HepG2 (cell line): ENCODE results near the gene CERS5. TPM values are rescaled to one million over a fixed set of nuclear protein-coding genes. Genes with fewer than 3 reads are reported as not detected.

ENCODE experiments used
- ATAC-seq: fragments of 200-7000 bp; cut with Tn5 transposase; 3 replicates; pipeline ENCODE4 v1.9.1; 2020; ENCODE audit warnings: mild to moderate bottlenecking, moderate library complexity
- BruUV-seq: library from RNA; stranded (reverse); fragments of 400-500 nt; replicated peaks from 2 replicates; lab custom pipeline; 2021; lab: Mats Ljungman, UMichigan
- CTCF ChIA-PET: fragments of 300-600 bp; formaldehyde crosslinking; extraction: SDS; loops from one replicate; lab custom pipeline; 2021; ENCODE audit warnings: low total read pairs, inconsistent platforms, low intra/inter-chr PET ratio; lab: Yijun Ruan, JAX
- POLR2A ChIA-PET: fragments of 350-600 bp; sonication (Branson Sonifier 250); formaldehyde crosslinking; loops from one replicate; lab custom pipeline; 2020; ENCODE audit warnings: antibody characterized with exemption, inconsistent platforms; lab: Yijun Ruan, JAX
- DNase-seq: peaks from one replicate; pipeline ENCODE4 v3.0.0-alpha.2; 2015; ENCODE audit warnings: low spot score
- FAIRE-seq: peaks from 3 replicates; lab custom pipeline; 2011; peaks lifted over from hg19 to GRCh38; lab: Jason Lieb, UNC
- H2AFZ ChIP-seq: one replicate; pipeline ENCODE4 v1.6.1; 2011; ENCODE audit warnings: low read length, inconsistent platforms
- H3K27ac ChIP-seq: fragments of 300-600 bp; 3 replicates; pipeline ENCODE4 v1.8.0; 2011; ENCODE audit warnings: mixed run types, mild to moderate bottlenecking, mixed read lengths, low read length, inconsistent platforms; ENCODE audit not compliant: insufficient read depth; ENCODE audit errors: extremely low read length
- H3K27me3 ChIP-seq, 2 experiments: fragments of 200-600 bp in 1 of 2; 2 replicates in 1 of 2; 3 replicates in 1 of 2; pipeline versions ENCODE4 v1.6.0 to v1.8.0; 2011; ENCODE audit warnings: low read length in 2 of 2, mild to moderate bottlenecking in 2 of 2, moderate library complexity in 2 of 2, inconsistent platforms in 1 of 2; ENCODE audit not compliant: insufficient read depth in 2 of 2, control insufficient read depth in 1 of 2
- H3K36me3 ChIP-seq, 2 experiments: fragments of 200-600 bp in 1 of 2; replicated peaks in 1 of 2; 2 replicates in 1 of 2; 3 replicates in 1 of 2; pipeline versions ENCODE4 v1.5.1 to v1.8.0; 2011; ENCODE audit warnings: low read length in 2 of 2, inconsistent platforms in 1 of 2; ENCODE audit not compliant: insufficient read depth in 2 of 2, control insufficient read depth in 1 of 2
- H3K4me1 ChIP-seq: 2 replicates; pipeline ENCODE4 v1.5.1; 2012; ENCODE audit warnings: low read length, inconsistent platforms; ENCODE audit not compliant: insufficient read depth
- H3K4me2 ChIP-seq: 2 replicates; pipeline ENCODE4 v1.6.0; 2011; ENCODE audit warnings: low read depth, low read length, inconsistent platforms
- H3K4me3 ChIP-seq, 3 experiments: fragments of 200-600 bp in 1 of 3; sonication (generic), shearing (Covaris generic) in 1 of 3; replicated peaks in 1 of 3; 2 replicates each; pipeline ENCODE4 v1.5.1; 2011 to 2016; ENCODE audit warnings: low read length in 3 of 3, inconsistent platforms in 2 of 3, low read depth in 2 of 3, mild to moderate bottlenecking in 2 of 3, control low read depth in 1 of 3, mixed read lengths in 1 of 3; ENCODE audit not compliant: insufficient read depth in 1 of 3
- H3K79me2 ChIP-seq: one replicate; pipeline ENCODE4 v1.6.1; 2011; ENCODE audit warnings: low read length, inconsistent platforms; ENCODE audit not compliant: insufficient read depth
- H3K9ac ChIP-seq: 2 replicates; pipeline ENCODE4 v1.6.0; 2011; ENCODE audit warnings: mild to moderate bottlenecking, low read depth, low read length, inconsistent platforms; ENCODE audit not compliant: insufficient read depth
- H3K9me3 ChIP-seq: 2 replicates; pipeline ENCODE4 v1.5.1; 2012; ENCODE audit warnings: mild to moderate bottlenecking, low read length
- H4K20me1 ChIP-seq: 2 replicates; pipeline ENCODE4 v1.6.0; 2011; ENCODE audit warnings: inconsistent platforms, mild to moderate bottlenecking, low read length, moderate library complexity; ENCODE audit not compliant: insufficient read depth
- CHD4 ChIP-seq: fragments of 200-600 bp; sonication (generic); IDR thresholded peaks from 2 replicates; pipeline ENCODE4 v1.7.0; 2017; ENCODE audit warnings: mild to moderate bottlenecking, low read length, borderline replicate concordance
- HOXD1 ChIP-seq: sonication (generic); formaldehyde crosslinking; IDR thresholded peaks from 2 replicates; pipeline ENCODE4 v1.5.0; 2020; ENCODE audit warnings: missing genetic modification reagents
- KLF12 ChIP-seq: sonication (generic); formaldehyde crosslinking; IDR thresholded peaks from 2 replicates; pipeline ENCODE4 v1.4.0; 2020; ENCODE audit warnings: missing genetic modification reagents, borderline replicate concordance
- RFX1 ChIP-seq: fragments of 450-650 bp; IDR thresholded peaks from 2 replicates; pipeline ENCODE4 v1.6.1; 2017
- SIN3B ChIP-seq: fragments of 150-350 bp; IDR thresholded peaks from 2 replicates; pipeline ENCODE4 v1.6.1; 2014; ENCODE audit warnings: low read length
- SOX13 ChIP-seq, 3 experiments: fragments of 450-650 bp in 1 of 3; sonication (generic) in 1 of 3; formaldehyde crosslinking in 1 of 3; IDR thresholded peaks in 2 of 3; conservative IDR thresholded peaks in 1 of 3; 2 replicates each; pipeline versions ENCODE4 v1.5.0 to v1.6.1; 2016 to 2020; ENCODE audit warnings: antibody characterized with exemption in 1 of 3, mild to moderate bottlenecking in 1 of 3, missing compliant biosample characterization in 1 of 3, missing genetic modification reagents in 1 of 3, moderate library complexity in 1 of 3
- SP4 ChIP-seq: sonication (generic); formaldehyde crosslinking; IDR thresholded peaks from 2 replicates; pipeline ENCODE4 v1.8.1; 2023; ENCODE audit warnings: mild to moderate bottlenecking, missing genetic modification reagents
- SRSF9 ChIP-seq: fragments of 200-400 bp; formaldehyde crosslinking; IDR thresholded peaks from 2 replicates; pipeline ENCODE4 v1.6.1; 2018; ENCODE audit warnings: borderline replicate concordance, mild to moderate bottlenecking, low read depth, low read length; ENCODE audit not compliant: insufficient read depth, poor library complexity, severe bottlenecking
- WIZ ChIP-seq: sonication (generic); formaldehyde crosslinking; IDR thresholded peaks from 2 replicates; pipeline ENCODE4 v1.5.1; 2020; ENCODE audit warnings: mild to moderate bottlenecking, missing genetic modification reagents
- ZBTB20 ChIP-seq: sonication (generic); formaldehyde crosslinking; IDR thresholded peaks from 2 replicates; pipeline ENCODE4 v1.8.1; 2023; ENCODE audit warnings: missing genetic modification reagents, low read depth, mild to moderate bottlenecking, borderline replicate concordance
- ZFP36L1 ChIP-seq: sonication (generic); formaldehyde crosslinking; IDR thresholded peaks from 2 replicates; pipeline ENCODE4 v1.8.0; 2022; ENCODE audit warnings: mild to moderate bottlenecking, missing genetic modification reagents, moderate library complexity
- ZMYM4 ChIP-seq: sonication (generic); formaldehyde crosslinking; IDR thresholded peaks from 2 replicates; pipeline ENCODE4 v1.8.1; 2023; ENCODE audit warnings: mild to moderate bottlenecking, missing genetic modification reagents
- ZNF354B ChIP-seq: sonication (generic); formaldehyde crosslinking; IDR thresholded peaks from 2 replicates; pipeline ENCODE4 v1.8.0; 2022; ENCODE audit warnings: mild to moderate bottlenecking, missing genetic modification reagents
- ZNF607 ChIP-seq: sonication (generic); formaldehyde crosslinking; IDR thresholded peaks from 2 replicates; pipeline ENCODE4 v1.5.1; 2020; ENCODE audit warnings: missing genetic modification reagents, mild to moderate bottlenecking, borderline replicate concordance
- WGBS: methylation state at CpG from one replicate; pipeline ENCODE4 v1.1.6; 2017; ENCODE audit warnings: low lambda C conversion rate; 5-methylcytosine and 5-hydroxymethylcytosine counted together
- in situ Hi-C: cut with HindIII; loops from 2 replicates; pipeline ENCODE4 v1.10.0; 2017; ENCODE audit warnings: low pct_unique_long_range_greater_than_20kb; ENCODE audit not compliant: extremely low pct_ligation_motif_present
- intact Hi-C: fragments of 100-400 bp; cut with micrococcal nuclease; formaldehyde crosslinking; loops from one replicate; pipeline ENCODE4 v1.10.0; 2022; ENCODE audit not compliant: unreplicated experiment
- polyA plus RNA-seq, 8 experiments: library from polyadenylated mRNA; depleted of rRNA in 3 of 8; stranded (reverse) in 7 of 8; unstranded in 1 of 8; fragments of >200 nt; fragmentation: Illumina TruSeq in 4 of 8; extraction: Trizol in 4 of 8; gene quantifications; 2 replicates each; pipeline versions ENCODE4 v1.2.1 to v1.2.3, GENCODE V29; 2011 to 2016; ENCODE audit warnings: low read depth in 4 of 8, missing spikeins in 1 of 8, mixed read lengths in 1 of 8; ENCODE audit not compliant: insufficient read depth in 1 of 8
- total RNA-seq, 5 experiments: library from RNA; depleted of rRNA; stranded (reverse); fragments of >200 nt; fragmentation: Illumina TruSeq; extraction: Trizol; gene quantifications; 2 replicates each; pipeline ENCODE4 v1.2.3, GENCODE V29; 2016; ENCODE audit warnings: low read depth in 1 of 5
- TF ChIP-seq, protein P1 (sequence below): sonication (generic); formaldehyde crosslinking; IDR thresholded peaks from 2 replicates; pipeline ENCODE4 v1.5.0; 2020; ENCODE audit warnings: mild to moderate bottlenecking, low read depth, missing genetic modification reagents, borderline replicate concordance
- TF ChIP-seq, protein P2 (sequence below): conservative IDR thresholded peaks from 2 replicates; pipeline ENCODE4 v1.6.1; 2018; ENCODE audit warnings: missing genetic modification reagents
- TF ChIP-seq, protein P3 (sequence below): sonication (generic); formaldehyde crosslinking; IDR thresholded peaks from 2 replicates; pipeline ENCODE4 v1.4.0; 2020; ENCODE audit warnings: missing genetic modification reagents, mild to moderate bottlenecking, borderline replicate concordance
- TF ChIP-seq, protein P4 (sequence below): sonication (generic); formaldehyde crosslinking; IDR thresholded peaks from 2 replicates; pipeline ENCODE4 v1.8.0; 2022; ENCODE audit warnings: mild to moderate bottlenecking, missing genetic modification reagents

CERS5 gene
- total and polyA plus RNA-seq, 2 of the 13 experiments (the other 11 are each of a cell fraction or from before 2014, with no cell fraction given) = 22.3 to 48.8 TPM

DNA sequence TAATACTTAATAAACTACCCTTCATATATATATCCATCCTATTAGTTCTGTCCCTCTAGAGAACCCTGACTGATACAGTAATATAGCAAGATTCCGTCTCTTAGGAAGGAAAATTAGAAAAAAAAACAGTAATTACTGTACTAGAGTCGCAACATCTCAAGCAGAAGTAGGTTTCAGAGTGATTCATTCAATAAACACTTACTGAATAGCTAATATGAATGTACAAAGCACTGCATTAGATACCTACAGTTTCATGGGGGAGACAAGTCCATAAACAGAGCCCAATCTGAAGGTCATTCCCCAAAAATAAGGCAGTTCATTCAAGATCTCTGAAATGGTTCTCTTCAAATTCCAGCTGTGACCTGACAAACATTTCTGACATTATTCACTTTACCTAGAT is 9.9 kb downstream of the CERS5 start:
- no peak for FAIRE-seq
- 92% methylated on average over 2 of the region's 2 CpGs for whole genome bisulfite sequencing
- in situ Hi-C loops = no loop called here

More for the DNA sequence above, 9.9 kb downstream of the CERS5 start:
- Histone ChIP-seq H3K27ac (no peak overlapping the region), H3K79me2 (peaks cover 28% of the 10 kb centered on the region), H3K4me3 (no peak overlapping the region), H3K36me3 (peaks cover 0 to 1% of the 10 kb centered on the region in 2 experiments; a peak in 1 of 5 replicates), H3K9me3 (no peaks in the 10 kb centered on the region), H3K4me2 (no peak overlapping the region), H4K20me1 (no peaks in the 10 kb centered on the region), H3K9ac (no peak overlapping the region), H2AFZ (no peak overlapping the region), H3K27me3 (no peaks in the 10 kb centered on the region), H3K4me1 (0 out of 2 replicates have a peak, but pooled peaks cover 4% of the 10 kb centered on the region)
- ChIA-PET POLR2A (interaction anchor here (1.2 kb wide), 1 partner anchor 10 kb away, joined by 10 read pairs; the partner anchor contains the start of gene CERS5), CTCF (no interaction called here)
- no TSS peak for BruUV-seq
- ATAC-seq (no peak), DNase-seq (no peak)
- TF ChIP-seq ZNF354B (CRISPR knock-in tag) (no peak), SIN3B (no peak), RFX1 (no peak), SOX13 (IDR thresholded peaks at IDR 0.05) (no peak), SOX13 (CRISPR knock-in tag; conservative IDR thresholded peaks at IDR 0.05 in 1 of 2, IDR thresholded peaks at IDR 0.05 in 1 of 2) (no peak), SP4 (CRISPR knock-in tag) (no peak), SRSF9 (no peak), ZBTB20 (no peak), HOXD1 (CRISPR knock-in tag) (no peak), CHD4 (no peak), ZNF607 (CRISPR knock-in tag) (no peak), WIZ (no peak), ZFP36L1 (no peak), KLF12 (CRISPR knock-in tag) (no peak), ZMYM4 (CRISPR knock-in tag) (no peak)
- TF ChIP-seq, protein P1, sequence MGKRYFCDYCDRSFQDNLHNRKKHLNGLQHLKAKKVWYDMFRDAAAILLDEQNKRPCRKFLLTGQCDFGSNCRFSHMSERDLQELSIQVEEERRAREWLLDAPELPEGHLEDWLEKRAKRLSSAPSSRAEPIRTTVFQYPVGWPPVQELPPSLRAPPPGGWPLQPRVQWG (CRISPR knock-in tag) = no peak
- TF ChIP-seq, protein P2, sequence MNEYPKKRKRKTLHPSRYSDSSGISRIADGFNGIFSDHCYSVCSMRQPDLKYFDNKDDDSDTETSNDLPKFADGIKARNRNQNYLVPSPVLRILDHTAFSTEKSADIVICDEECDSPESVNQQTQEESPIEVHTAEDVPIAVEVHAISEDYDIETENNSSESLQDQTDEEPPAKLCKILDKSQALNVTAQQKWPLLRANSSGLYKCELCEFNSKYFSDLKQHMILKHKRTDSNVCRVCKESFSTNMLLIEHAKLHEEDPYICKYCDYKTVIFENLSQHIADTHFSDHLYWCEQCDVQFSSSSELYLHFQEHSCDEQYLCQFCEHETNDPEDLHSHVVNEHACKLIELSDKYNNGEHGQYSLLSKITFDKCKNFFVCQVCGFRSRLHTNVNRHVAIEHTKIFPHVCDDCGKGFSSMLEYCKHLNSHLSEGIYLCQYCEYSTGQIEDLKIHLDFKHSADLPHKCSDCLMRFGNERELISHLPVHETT (CRISPR knock-in tag) = no peak
- TF ChIP-seq, protein P3, sequence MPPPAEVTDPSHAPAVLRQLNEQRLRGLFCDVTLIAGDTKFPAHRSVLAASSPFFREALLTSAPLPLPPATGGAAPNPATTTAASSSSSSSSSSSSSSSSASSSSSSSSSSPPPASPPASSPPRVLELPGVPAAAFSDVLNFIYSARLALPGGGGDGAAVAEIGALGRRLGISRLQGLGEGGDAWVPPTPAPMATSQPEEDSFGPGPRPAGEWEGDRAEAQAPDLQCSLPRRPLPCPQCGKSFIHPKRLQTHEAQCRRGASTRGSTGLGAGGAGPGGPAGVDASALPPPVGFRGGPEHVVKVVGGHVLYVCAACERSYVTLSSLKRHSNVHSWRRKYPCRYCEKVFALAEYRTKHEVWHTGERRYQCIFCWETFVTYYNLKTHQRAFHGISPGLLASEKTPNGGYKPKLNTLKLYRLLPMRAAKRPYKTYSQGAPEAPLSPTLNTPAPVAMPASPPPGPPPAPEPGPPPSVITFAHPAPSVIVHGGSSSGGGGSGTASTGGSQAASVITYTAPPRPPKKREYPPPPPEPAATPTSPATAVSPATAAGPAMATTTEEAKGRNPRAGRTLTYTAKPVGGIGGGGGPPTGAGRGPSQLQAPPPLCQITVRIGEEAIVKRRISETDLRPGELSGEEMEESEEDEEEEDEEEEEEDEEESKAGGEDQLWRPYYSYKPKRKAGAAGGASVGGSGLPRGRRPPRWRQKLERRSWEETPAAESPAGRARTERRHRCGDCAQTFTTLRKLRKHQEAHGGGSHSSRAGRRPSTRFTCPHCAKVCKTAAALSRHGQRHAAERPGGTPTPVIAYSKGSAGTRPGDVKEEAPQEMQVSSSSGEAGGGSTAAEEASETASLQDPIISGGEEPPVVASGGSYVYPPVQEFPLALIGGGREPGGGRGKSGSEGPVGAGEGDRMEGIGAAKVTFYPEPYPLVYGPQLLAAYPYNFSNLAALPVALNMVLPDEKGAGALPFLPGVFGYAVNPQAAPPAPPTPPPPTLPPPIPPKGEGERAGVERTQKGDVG (CRISPR knock-in tag) = no peak
- TF ChIP-seq, protein P4, sequence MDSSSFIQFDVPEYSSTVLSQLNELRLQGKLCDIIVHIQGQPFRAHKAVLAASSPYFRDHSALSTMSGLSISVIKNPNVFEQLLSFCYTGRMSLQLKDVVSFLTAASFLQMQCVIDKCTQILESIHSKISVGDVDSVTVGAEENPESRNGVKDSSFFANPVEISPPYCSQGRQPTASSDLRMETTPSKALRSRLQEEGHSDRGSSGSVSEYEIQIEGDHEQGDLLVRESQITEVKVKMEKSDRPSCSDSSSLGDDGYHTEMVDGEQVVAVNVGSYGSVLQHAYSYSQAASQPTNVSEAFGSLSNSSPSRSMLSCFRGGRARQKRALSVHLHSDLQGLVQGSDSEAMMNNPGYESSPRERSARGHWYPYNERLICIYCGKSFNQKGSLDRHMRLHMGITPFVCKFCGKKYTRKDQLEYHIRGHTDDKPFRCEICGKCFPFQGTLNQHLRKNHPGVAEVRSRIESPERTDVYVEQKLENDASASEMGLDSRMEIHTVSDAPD (CRISPR knock-in tag) = no peak
- intact Hi-C loops = no loop called here
